HG03575 (cell line): ENCODE measurements around the gene FAIM2.

Experiments used
- ATAC-seq: cut with Tn5 transposase; IDR thresholded peaks from one replicate; pipeline ENCODE4 v1.9.1; 2021; ENCODE audit not compliant: unreplicated experiment, insufficient number of reproducible peaks, low FRiP score; ENCODE audit errors: extremely low read depth

Gene FAIM2

DNA sequence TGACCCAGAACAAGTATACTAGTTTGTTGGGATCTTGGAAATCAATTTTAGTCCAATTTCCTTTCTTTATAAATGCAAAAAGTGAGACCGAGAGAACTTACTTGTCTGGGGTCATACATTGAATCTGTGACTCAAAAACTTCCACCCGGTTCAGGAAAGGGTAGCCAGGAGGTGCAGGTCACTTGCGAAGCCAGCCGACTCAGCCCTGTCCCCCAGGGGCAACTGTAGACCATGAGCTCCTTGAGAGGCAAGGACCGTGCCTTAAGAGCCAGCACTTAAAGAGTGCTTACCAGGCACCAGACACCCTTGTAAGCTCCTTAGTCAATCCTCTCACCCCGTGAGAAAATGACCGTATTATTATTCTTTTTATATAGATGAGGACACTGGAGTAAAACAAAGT is 60.3 kb downstream of the FAIM2 start:
- no peak for ATAC-seq

DNA sequence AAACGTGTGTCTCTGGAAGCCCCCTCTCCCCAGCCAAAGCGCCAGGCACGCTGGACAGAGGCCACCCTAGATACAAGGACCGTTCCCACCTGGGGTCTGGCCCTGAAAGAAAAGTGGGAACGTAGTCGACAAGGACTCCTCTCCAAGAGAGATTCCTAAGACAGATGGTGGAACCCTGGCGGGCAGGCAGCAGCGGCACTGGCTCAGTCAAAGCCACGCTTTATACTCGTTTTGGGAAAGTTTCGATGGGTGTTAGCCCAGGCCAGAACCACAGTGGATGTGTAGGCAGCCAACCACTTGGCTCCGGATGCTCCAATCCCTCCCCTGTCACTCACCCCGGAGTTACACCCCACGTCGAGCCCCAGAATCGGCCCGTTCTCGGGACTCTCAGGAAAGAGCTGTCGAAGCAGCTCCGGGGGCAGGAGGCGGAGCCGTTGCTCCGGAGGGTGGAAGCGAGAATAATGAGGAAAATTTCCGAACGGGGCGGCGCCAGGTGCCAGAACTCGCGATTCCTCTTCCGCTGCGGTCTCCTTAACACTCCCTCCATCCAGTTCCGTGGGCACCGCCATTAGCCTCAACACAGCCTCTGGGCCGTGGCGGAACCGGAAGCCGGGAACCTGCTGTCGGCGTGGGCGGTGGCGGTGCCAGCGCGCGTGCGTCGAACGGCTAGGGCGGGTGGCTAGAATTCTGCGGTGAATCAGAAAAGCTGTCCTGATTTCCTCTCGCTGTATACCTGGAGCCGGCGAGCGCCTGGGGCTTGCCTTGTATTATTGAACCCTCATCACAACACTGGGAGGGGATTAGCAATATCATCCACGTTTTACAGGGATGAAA is 61.0 kb downstream of the FAIM2 start, which contains the start of gene BCDIN3D:
Gene BCDIN3D (minus strand): TSS at position 588 of the 834 bp plus-strand sequence. CDS start 19 bp downstream, at position 569.
- peak; percentile 31 for ATAC-seq

DNA sequence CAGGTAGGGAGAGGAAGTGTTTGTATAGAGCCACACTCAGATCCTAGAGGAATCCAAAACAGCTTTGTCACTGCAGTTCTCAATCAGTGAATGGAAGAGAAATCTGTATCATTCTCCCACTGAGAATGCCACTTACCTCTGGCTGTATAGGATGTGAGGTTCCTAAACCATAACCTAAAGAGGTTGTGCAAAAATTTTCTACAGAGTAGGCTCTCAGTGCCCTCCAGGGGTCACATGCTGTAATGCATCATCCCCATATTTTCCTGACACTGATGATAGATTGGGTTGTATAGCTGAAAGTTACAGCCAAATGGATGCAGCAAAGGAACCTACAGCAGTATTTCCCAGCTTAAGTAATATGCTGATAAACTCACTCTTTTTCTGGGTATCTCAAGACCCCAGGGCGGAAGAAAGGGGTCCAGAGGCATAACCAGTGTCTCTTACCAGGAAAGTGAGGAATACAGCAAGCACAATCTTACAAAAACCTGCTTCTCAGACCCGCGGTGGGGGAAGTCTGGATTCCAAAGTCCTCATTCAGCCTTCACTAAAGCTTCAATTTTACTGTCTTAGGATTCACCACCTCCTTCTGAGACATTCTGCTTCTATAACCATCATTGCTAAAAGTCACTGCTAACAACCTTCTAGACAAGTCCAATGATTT is 64.6 kb downstream of the FAIM2 start:
- no peak for ATAC-seq

DNA sequence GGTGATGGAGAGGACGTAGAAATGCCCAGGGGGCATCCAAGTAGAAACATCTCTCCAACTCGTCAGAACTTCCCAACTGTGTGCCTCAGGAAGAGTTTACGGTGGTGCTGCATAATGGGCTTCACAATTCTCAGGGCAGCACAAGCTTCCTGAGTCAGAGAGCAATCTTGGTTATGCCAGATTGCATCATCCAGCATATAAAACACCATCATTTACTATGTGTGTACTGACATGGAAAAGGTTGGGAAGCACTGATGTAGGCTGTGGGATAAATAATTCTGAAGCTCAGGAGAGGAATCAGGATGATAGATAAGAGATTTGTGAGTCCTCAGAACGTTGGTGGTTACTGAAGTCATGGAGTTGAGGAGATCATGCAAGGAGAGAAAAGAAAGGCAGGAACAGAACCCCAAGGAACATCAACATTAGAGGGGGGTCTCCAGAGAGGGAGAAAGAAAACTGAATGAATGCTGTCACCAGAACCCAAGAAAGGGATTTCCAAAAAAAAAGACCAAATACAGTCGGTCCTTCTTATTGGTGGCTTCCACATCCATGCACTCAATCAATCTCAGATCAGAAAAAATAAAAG is 70.8 kb downstream of the FAIM2 start:
- ATAC-seq = no peak

GRCh38 chr12:49831717-49832116 is 72.0 kb downstream of the FAIM2 start:
- ATAC-seq = no peak

GRCh38 chr12:49828133-49829091 is 75.3 kb downstream of the FAIM2 start, which contains the start of gene NCKAP5L:
NCKAP5L (minus strand) TSS chr12:49828413; CDS start chr12:49804044, 24,369 bp downstream.
- no peak for ATAC-seq

DNA sequence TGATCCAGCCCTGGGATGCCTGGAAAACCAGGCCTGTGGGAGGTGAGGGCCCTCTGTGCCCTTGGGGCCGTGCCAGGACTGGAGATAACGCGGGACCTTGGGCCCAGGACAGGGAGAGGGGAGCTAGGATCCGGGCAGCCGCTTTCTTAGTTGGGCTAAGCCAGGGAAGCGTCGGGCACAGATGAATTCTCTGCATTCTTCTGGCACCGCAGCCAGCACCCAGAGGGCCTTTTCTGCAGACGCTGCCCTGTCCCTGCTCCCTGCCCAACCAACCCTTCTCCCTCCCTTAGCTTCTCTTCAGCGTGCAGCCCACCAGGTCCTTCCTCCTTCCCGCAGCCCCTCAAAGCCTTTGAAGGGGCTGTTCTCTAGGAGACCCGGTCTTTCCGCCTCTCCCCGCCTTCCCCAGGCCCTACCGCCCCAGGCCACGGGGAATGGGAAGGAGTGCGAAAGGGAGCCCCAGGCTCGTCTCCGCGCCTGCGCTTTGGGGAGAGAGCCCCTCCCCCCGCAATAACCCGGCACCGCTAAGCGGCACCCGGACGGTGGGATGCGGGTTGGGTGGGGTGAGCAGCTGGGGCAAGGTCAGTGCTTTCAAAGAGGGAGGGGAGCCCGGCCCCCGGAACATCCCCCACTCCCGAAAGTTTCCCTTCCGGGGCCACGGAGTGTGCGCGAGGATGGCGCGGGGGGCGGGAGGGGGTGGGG is 76.2 kb downstream of the FAIM2 start:
- no peak for ATAC-seq

GRCh38 chr12:49827051-49827400 is 76.7 kb downstream of the FAIM2 start:
- ATAC-seq = no peak

DNA sequence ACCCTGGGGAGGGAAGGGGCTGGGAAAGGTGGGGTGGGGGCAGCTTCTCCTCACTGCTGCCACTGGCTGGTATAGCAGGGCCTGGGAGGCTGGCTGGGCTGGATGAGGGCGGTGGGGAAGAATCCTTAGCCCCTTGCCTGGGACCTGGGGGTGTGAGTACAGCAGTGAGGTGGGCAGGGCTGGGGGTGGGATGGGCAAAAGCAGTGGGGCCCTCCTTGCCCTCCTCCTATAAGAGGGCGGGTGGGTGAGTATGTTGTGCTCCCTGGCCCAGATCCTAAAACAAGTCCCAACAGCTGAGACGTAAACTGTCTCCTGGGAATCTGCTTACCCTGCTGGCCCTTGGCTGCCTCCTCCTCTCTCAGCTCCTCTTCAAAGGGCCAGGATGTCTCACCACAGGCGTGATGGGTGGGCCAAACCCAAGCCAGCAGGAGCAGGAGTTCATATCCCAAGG is 77.7 kb downstream of the FAIM2 start:
- ATAC-seq = no peak

GRCh38 chr12:49825360-49825970 is 78.2 kb downstream of the FAIM2 start:
- ATAC-seq = no peak

DNA sequence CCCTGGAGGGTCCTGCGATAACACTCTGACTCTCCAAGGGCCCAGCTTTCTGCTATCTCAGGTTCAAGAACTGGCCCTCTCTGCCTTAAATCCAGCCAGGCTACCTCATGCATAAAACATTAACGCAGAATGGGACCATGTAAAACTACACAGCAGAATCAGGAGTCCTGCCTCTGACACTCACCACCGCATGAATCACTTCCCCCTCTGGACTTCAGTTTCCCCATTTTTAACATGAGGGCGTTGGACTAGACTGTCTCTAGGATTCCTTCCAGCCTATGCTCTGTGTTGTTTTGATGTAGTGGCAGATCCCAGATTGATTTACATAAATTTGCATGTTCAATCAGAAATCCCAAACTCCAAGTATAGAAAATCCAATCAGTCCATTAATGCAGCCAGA is 78.8 kb downstream of the FAIM2 start:
- no peak for ATAC-seq

DNA sequence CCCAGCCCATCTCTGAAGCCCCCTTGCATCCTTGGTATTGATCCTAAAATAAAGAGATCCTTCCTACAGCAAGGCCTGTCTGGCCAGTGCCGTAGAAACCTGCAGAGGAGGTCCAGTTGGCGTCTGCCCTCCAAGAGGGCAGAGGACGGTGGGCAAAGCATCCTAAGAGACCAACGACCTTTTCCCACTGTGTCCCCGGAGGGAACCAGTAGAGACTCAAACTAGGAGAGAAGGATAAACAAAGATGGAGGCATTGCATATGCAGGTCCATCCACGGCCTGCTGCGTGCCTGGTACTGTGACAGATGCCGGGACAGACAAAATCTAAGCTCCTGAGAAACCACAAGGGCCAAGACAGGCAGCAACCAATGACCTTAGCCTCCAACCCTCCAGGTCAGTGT is 79.3 kb downstream of the FAIM2 start:
- ATAC-seq = no peak

DNA sequence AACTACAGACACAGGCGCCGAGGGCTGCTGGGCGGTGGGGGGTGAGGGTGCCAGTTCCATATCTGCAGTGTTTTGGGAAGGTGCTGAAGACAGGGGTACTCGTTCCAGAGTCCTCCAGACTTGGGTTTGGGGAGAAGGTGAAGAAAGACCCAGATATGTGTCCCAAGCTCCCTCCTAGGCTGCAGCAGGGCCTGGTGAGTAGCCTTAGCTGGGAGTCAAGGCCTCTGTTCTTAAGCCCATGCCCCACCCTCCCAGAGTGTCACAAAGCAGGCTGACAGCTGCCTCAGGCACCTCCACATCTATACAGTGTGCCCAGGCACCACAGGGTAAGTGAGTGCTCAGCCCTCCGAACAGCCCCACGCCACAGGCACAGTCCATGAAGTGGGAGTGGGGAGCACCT is 79.7 kb downstream of the FAIM2 start:
- no peak for ATAC-seq

DNA sequence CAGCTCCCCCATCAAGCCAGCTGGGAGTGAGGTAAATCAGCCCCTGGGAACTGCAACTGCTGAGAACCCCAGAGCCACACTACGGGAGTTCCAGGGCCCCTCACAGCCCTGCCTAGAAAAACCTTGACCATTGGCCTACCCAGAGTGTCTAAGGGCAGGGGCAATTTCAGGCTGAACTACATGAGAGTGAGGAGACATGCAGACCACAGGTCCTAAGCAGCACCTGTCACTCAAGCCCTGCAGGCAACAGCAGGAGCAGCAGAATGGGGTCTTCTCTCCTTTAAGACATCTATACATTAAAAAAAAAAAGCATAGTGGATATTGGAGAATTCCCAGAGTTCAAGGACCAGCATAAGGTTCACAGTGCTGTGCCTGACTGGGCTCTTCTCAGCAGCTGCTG is 80.3 kb downstream of the FAIM2 start:
- no peak for ATAC-seq

- ATAC-seq = no peak
These were observed 82.1 kb downstream of the FAIM2 start for GRCh38 chr12:49821373-49822287.

DNA sequence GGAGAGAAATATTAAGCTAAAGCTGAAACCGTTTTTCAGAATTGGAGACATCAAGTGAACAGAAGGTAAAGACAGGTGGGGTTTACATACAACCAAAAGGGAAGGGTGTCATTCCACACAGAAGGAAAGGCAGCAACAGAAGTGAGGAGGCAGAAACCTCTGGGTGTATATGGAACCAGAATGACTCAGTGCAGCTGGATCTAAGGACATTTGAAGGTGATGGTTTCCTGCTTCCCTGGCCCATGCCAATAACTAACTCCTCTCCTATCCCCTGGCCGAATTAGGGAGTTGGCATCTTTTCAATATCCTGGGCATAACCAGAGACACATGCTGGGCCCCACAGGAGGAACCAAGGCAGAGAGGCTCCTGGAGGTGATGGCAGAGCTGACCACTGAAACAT is 83.9 kb downstream of the FAIM2 start:
- ATAC-seq = no peak
